Anterior cingulate cortex (tissue), 58 donors: Measurements from ENCODE around the gene GPN3.
"Not testable (repeated sequence)": the region's sequence is repeated elsewhere in the genome, so short reads cannot be mapped to it uniquely, and the experiment has no call there.

Experiments used
- DNase-seq, 58 donors: peaks; one replicate each; lab custom pipeline; 2025; lab: John Stamatoyannopoulos, UW

The GPN3 gene

DNA sequence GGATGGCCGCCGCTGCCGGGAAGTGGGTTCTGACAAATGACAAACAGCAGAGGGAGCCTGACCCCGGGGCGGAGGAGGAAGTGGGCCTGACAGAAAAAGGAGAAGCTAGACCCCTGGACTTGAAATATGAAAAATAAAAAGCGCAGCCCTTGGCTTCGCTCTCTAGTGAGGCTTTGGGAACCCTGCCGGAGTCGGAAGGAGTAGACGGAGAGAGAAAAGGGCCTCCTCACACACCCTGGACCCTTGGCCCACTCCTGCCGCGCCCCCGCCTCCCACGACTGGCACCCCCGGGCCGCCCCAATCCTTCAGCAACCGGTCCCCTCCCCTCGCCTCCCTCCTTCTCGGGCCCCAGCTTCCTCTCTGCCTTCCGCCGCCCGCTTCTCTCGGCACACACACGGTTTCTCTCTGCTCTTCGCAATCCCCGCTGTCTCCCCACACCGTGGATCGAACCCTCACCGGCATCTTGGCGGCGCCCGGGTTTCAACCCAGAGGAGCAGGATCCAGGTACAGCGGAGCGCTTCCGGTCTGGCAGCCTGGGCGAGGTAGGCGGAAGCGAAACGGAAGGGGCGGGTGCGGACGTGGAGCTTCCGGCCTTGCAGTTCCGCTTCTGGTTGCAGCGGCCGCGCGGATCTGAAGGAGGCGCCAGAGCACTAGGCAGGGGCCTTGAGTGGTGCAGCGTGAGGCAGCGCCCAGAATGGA is 18.1 kb downstream of the GPN3 start, which contains the start of gene ARPC3:
TSS of gene ARPC3 (minus strand) at position 539 of the 699 bp plus-strand sequence. CDS start at position 462, 77 bp downstream.
- DNase-seq, result peak; percentile 44 to 94 (median 88)

DNA sequence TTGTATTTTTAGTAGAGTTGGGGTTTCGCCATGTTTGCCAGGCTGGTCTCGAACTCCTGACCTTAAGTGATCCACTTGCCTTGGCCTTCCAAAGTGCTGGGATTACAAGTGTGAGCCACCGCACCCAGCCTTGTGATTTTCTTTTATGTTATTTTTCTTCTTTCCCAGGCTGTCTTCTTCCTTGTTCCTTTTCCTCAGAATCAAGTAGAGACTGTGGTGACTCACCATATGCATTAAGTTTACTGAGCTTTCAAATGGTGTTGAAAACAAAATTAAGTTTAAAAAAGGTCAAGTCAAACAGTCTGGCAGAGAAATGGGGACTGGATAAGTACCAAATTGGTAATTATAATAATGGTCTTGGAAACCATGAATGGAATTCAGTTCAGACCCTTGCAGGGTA is 23.6 kb downstream of the GPN3 start:
- DNase-seq, result no peak

DNA sequence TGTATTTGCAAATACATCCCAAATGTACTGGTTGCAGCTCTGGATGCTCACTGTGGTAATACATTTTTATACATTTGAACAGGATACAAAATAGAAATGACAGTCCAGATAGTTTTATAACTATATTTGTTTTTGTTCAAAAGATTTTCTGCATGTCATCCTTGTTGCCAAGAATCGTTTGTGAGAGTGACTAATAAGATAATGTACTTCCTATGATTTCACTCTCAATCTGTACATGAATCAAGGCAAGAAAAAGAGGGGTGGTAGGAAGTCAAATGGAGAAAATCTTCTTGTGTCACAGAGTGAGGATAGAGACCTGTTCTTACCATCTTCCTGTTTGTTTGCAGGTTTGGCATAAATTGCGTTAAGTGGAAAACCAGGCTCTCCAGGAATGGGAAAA is 31.8 kb downstream of the GPN3 start:
- DNase-seq, result no peak

DNA sequence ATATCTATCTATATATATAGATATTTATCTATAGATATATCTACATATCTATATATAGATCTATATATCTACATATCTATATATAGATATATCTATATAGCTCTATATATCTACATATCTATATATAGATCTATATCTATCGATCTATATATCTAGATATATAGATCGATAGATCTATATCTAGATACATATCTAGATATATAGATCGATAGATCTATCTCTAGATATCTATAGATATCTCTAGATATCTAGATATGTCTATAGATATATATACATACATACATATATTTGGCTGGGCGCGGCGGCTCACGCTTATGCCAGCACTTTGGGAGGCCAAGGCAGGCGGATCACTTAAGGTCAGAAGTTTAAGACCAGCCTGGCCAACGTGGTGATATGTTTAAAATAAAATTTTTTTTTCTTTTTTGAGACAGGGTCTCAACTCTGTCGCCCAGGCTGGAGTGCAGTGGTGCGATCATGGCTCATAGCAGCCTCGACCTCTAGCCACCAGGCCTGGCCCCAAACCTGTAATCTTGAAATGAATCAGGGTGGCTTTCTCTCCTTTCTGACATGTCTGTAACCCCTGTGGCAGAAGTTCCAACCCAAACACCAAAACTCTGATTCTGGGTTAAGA is 36.0 kb downstream of the GPN3 start:
- no peak for DNase-seq

- not testable (repeated sequence) for DNase-seq
Observed at GRCh38 chr12:110429676-110430075, 38.4 kb downstream of the GPN3 start.

- DNase-seq, result no peak
Observed at GRCh38 chr12:110426406-110426805, 41.7 kb downstream of the GPN3 start.

DNA sequence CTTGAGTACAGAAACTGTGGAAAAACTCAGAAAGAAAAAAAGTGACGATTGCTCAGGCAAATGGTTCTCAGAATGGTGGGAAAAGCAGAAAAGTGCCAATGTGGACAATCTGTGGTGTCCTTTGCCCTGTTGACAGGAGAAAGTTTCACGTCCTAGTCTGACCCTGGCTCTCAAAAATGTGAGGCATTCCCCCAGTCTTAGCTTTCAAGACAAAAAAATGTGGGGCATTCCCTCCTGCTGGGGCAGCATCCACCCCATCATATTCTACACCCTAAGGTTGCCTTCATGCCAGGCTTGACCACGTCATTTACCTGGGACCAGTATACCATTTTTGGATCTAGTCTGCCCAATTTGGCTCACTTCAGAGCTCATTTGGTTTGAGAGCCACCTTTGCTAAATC is 43.8 kb downstream of the GPN3 start:
- DNase-seq, result no peak

DNA sequence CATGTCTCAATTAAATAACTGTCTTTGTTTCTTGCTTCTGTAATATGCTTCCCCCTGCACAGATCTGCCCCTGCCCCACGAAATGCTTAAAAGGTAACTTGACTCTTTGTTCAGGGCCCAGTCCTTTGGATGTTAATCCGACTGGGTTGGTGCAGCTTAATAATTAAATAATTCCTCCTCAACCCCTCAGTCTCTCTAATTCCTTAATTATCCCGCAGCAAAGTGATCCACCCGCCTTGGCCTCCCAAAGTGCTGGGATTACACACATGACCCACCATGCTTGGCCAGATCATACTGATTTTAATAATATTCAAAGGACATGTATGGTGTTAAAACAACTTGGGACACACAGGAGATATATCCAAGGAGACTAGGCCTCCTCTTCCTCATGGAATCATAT is 46.4 kb downstream of the GPN3 start:
- DNase-seq, result no peak

- no peak for DNase-seq
Observed at GRCh38 chr12:110421159-110421661, 46.8 kb downstream of the GPN3 start.

DNA sequence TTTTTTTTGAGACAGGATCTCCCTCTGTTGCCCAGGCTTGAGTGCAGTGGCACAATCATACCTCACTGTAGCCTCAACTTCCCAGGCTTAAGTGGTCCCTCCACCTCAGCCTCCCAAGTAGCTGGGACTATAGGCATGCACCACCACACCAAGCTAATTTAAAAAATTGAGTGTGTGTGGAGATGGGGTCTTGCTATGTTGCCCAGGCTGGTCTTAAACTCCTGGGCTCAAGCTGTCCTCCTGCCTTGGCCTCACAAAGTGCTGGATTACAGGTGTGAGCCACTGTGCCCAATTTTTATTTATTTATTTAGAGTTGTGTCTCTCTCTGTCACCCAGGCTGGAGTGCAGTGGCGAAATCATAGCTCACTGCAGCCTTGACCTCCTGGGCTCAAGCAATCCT is 47.4 kb downstream of the GPN3 start:
- not testable (repeated sequence) for DNase-seq

DNA sequence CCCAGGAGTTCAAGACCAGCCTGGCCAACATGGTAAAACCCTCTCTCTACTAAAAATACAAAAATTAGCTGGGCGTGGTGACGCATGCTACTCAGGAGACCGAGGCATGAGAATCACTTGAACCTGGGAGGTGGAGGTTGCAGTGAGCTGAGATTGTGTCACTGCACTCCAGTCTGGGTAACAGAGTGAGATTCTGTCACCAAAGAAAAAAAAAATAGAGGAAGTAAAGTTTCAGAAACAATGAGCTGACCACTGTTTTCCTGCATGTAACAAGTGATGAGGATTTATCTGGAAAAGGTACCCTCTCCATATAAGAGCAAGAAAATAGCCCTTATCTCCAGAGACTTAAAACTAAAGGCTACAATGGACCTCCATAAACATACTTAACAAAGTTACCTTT is 50.9 kb downstream of the GPN3 start:
- not testable (repeated sequence) for DNase-seq

GRCh38 chr12:110410086-110410485 is 58.0 kb downstream of the GPN3 start:
- not testable (repeated sequence) for DNase-seq

- DNase-seq, result not testable (repeated sequence)
Observed at GRCh38 chr12:110405126-110405662, 62.9 kb downstream of the GPN3 start.

GRCh38 chr12:110403976-110404682 is 63.9 kb downstream of the GPN3 start:
- peak in 55 of 58 donors; percentile 2 to 79 (median 35) for DNase-seq

DNA sequence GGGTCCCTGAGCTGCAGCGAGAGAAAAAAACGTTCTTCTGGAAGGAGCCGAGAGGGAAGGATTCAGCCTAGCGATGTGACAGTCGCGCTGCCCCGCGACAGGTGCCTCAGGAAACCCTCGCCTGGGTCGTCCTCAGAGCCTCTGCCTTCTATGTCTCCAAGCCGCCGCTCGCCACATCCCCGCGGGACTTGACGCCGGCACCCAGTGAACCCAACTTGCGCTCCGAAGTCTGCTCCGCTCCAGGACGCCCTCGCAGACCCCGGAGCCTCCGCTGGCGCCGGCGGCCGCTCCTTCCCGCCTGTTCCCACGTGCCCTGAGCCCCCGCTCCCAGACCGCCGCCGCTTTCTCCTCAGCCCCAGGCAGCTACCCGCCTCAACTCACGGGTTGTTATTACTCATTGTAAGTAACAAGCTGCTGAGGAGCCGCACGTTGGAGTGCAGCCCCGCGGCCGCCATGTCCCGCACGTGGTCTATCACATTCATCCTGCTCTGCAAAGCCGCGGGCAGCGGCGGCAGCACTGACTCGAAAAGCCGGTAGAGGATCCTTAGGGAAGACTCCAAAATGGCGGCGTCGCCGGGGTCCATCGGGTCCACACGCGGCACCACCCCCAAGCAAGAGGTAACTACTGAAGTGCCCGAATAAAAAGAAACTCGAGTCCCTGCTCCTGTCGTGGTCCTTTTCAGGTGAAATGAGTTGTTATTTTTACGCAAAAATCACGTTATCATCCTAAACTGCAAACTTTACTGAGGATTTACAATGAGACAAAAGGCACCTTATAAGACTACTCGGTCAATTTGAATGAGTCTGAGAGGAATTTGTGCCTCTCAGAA is 64.7 kb downstream of the GPN3 start, which contains the start of gene ANAPC7:
TSS of gene ANAPC7 (minus strand) at position 563 of the 830 bp plus-strand sequence. CDS start at position 482, 81 bp downstream.
- DNase-seq, result peak; percentile 28 to 95 (median 82)
